Transverse colon (tissue), 4 donors: Measurements from ENCODE around the gene LTK. TPM values are rescaled to one million over a fixed set of nuclear protein-coding genes. Genes with fewer than 3 reads are reported as not detected.

ENCODE experiments used
- DNase-seq: peaks from one replicate; pipeline ENCODE4 v3.0.0-alpha.2; 2019
- H3K27ac ChIP-seq, 4 donors: fragments of 200-600 bp; sonication (generic); 2 replicates each; pipeline ENCODE4 v1.5.1; 2016 to 2018; ENCODE audit warnings: inconsistent platforms in 4 of 4
- H3K27me3 ChIP-seq: fragments of 200-600 bp; sonication (generic); 2 replicates; pipeline ENCODE4 v1.5.1; 2017; ENCODE audit warnings: inconsistent platforms
- H3K36me3 ChIP-seq, 4 donors: fragments of 200-600 bp; sonication (generic); 2 replicates each; pipeline ENCODE4 v1.5.1; 2017 to 2019; ENCODE audit warnings: inconsistent platforms in 4 of 4
- H3K4me1 ChIP-seq, 4 donors: fragments of 200-600 bp; sonication (generic); 2 replicates each; pipeline ENCODE4 v1.5.1; 2017 to 2020; ENCODE audit warnings: inconsistent platforms in 4 of 4
- H3K4me3 ChIP-seq, 4 donors: fragments of 200-600 bp; sonication (generic); 1 replicate in 1 of 4; 2 replicates in 3 of 4; pipeline versions ENCODE4 v1.5.1 to v1.6.1; 2017 to 2019; ENCODE audit warnings: inconsistent platforms in 4 of 4
- H3K9me3 ChIP-seq, 2 donors: fragments of 200-600 bp; sonication (generic); 2 replicates each; pipeline ENCODE4 v1.5.1; 2017 to 2019; ENCODE audit warnings: inconsistent platforms in 2 of 2
- CTCF ChIP-seq, 5 experiments: fragments of 200-600 bp in 3 of 5; fragments of 450-650 bp in 2 of 5; sonication (generic) in 3 of 5; IDR thresholded peaks; 1 replicate in 2 of 5; 2 replicates in 3 of 5; pipeline ENCODE4 v1.5.1; 2016 to 2017; ENCODE audit warnings: antibody characterized with exemption in 5 of 5, inconsistent platforms in 3 of 5, mild to moderate bottlenecking in 2 of 5, moderate library complexity in 1 of 5
- EP300 ChIP-seq: sonication (generic); formaldehyde crosslinking; IDR thresholded peaks from one replicate; pipeline ENCODE4 v1.6.1; 2017; ENCODE audit warnings: antibody characterized with exemption, low read depth
- POLR2A ChIP-seq: fragments of 450-650 bp; IDR thresholded peaks from one replicate; pipeline ENCODE4 v1.6.1; 2016; ENCODE audit warnings: antibody characterized with exemption, mild to moderate bottlenecking, moderate library complexity
- POLR2AphosphoS5 ChIP-seq, 3 donors: sonication (generic); formaldehyde crosslinking; IDR thresholded peaks; one replicate each; pipeline ENCODE4 v1.6.1; 2016; ENCODE audit warnings: antibody characterized with exemption in 3 of 3
- WGBS, 2 donors: methylation state at CpG; one replicate each; pipeline ENCODE4 v1.1.5; 2018; ENCODE audit warnings: low coverage in 1 of 2; 5-methylcytosine and 5-hydroxymethylcytosine counted together
- in situ Hi-C, 4 donors: fragments of 200-750 bp; cut with MboI; loops; one replicate each; pipeline versions ENCODE4 v1.15.0 to v1.15.1; 2017; ENCODE audit warnings: low sequenced_read_pairs in 3 of 4, low pct_ligation_motif_present in 1 of 4, low pct_unique_long_range_greater_than_20kb in 1 of 4
- intact Hi-C: fragments of 100-400 bp; cut with DNase I; formaldehyde crosslinking; loops from one replicate; pipeline ENCODE4 v1.15.1; 2023; ENCODE audit warnings: low total_unique reads
- total RNA-seq, 4 donors: library from RNA; depleted of rRNA; stranded (reverse); fragments of >200 nt; gene quantifications; one replicate each; pipeline ENCODE4 v1.1.0, GENCODE V29; 2016

LTK gene
- total RNA-seq, 4 donors from 2014 or later, result 0.40 to 15.0 (median 11.6) TPM

DNA sequence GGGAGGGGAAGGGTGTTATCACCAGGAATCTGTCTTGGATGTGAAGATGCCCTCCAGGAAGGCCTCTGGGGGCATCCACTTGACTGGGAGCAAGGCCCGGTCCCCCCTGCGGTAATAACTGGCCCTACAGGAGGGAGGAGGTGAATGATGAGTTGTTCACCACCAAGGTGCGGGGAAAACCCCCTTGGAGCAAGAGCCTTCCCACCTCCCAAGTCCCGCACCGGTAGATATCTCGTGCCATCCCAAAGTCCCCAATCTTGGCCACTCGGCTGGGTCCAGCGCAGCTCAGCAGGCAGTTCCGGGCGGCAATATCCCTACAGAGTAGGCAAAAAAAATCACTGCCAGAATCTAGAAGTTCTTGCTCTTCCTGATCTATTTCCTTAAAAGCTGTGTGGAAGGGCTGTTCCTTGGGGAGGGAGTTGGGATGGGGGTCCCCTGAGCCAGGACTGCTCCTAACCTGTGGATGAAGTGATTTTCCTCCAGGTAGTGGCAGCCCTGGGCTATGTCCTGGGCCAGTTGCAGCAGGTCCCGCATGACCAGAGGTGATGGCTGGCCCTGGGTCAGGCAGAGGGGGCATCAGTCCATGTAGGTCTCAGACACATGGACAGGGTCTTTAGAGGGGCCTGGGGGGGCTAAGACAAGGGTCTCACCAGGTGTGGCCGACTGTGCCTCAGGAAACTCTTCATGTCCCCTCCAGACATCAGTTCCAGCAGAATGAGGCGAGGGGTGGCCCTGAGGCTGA, 8.7 kb downstream of the LTK start:
- H3K27ac ChIP-seq, result no peak overlapping the region

GRCh38 chr15:41503669-41504010, 10.0 kb downstream of the LTK start:
- H3K27ac ChIP-seq, result no peak overlapping the region
- H3K9me3 ChIP-seq, result no peaks in the 10 kb centered on the region
- DNase-seq, result no peak
- H3K36me3 ChIP-seq, result no peaks in the 10 kb centered on the region
- no peak for TF ChIP-seq POLR2AphosphoS5 (IDR thresholded peaks at IDR 0.05)
- no peak for TF ChIP-seq EP300
- no peak for TF ChIP-seq POLR2A
- no peak for TF ChIP-seq CTCF (IDR thresholded peaks at IDR 0.05)
- in situ Hi-C loops (no loop called here), intact Hi-C loops (no loop called here)
- H3K4me3 ChIP-seq, result no peak overlapping the region
- H3K4me1 ChIP-seq, result peaks cover 9 to 31% (median 21%) of the 10 kb centered on the region in 4 donors
- 95% methylated on average over 2 of the region's 5 CpGs; no CpG with 5 or more reads in 1 of the 2 donors for WGBS, 2 donors
- H3K27me3 ChIP-seq, result peaks cover 37% of the 10 kb centered on the region

More for the DNA sequence above, 8.7 kb downstream of the LTK start:
- H3K27me3 ChIP-seq, result peaks cover 34% of the 10 kb centered on the region
- DNase-seq, result no peak
- no peak overlapping the region for H3K4me3 ChIP-seq
- WGBS, 2 donors, result 91% methylated on average over 13 of the region's 13 CpGs; no CpG with 5 or more reads in 1 of the 2 donors
- intact Hi-C loops, result no loop called here
- in situ Hi-C loops, result no loop called here
- no peaks in the 10 kb centered on the region for H3K9me3 ChIP-seq
- TF ChIP-seq EP300 (no peak), CTCF (IDR thresholded peaks at IDR 0.05) (no peak), POLR2AphosphoS5 (IDR thresholded peaks at IDR 0.05) (no peak), POLR2A (no peak)
- peaks cover 9 to 31% (median 21%) of the 10 kb centered on the region in 4 donors for H3K4me1 ChIP-seq
- no peaks in the 10 kb centered on the region for H3K36me3 ChIP-seq

- 50 to 59% methylated on average over 1 to 45 of the region's 54 CpGs for WGBS, 2 donors
- in situ Hi-C loops (no loop called here), intact Hi-C loops (no loop called here)
- H3K9me3 ChIP-seq, result no peaks in the 10 kb centered on the region
- no peak for TF ChIP-seq POLR2AphosphoS5 (IDR thresholded peaks at IDR 0.05)
- TF ChIP-seq CTCF (IDR thresholded peaks at IDR 0.05), result no peak
- TF ChIP-seq EP300, result no peak
- no peak for TF ChIP-seq POLR2A
- no peak for DNase-seq
- H3K36me3 ChIP-seq, result no peaks in the 10 kb centered on the region
- H3K27ac ChIP-seq, result no peak overlapping the region
- peaks cover 9 to 31% (median 20%) of the 10 kb centered on the region in 4 donors for H3K4me1 ChIP-seq
- peaks cover 37% of the 10 kb centered on the region for H3K27me3 ChIP-seq
- peak overlapping the region in 2 of 4 donors; percentile 14 to 36 for H3K4me3 ChIP-seq
Measured at GRCh38 chr15:41502795-41503668, 10.6 kb downstream of the LTK start.

GRCh38 chr15:41501931-41502794, 11.5 kb downstream of the LTK start:
- intact Hi-C loops, result no loop called here
- 38% methylated on average over 45 of the region's 64 CpGs; no CpG with 5 or more reads in 1 of the 2 donors for WGBS, 2 donors
- Histone ChIP-seq H3K4me1 (peaks cover 9 to 23% (median 20%) of the 10 kb centered on the region in 4 donors), H3K27ac (no peak overlapping the region), H3K4me3 (peak overlapping the region in 2 of 4 donors; percentile 14 to 36), H3K9me3 (no peaks in the 10 kb centered on the region), H3K27me3 (peaks cover 37% of the 10 kb centered on the region), H3K36me3 (no peaks in the 10 kb centered on the region)
- TF ChIP-seq EP300, result no peak
- no peak for TF ChIP-seq POLR2AphosphoS5 (IDR thresholded peaks at IDR 0.05)
- TF ChIP-seq POLR2A, result no peak
- no peak for TF ChIP-seq CTCF (IDR thresholded peaks at IDR 0.05)
- in situ Hi-C loops, result no loop called here
- DNase-seq, result no peak
